Measurements from ENCODE around the gene MACO1. TPM values are rescaled to one million over a fixed set of nuclear protein-coding genes. Genes with fewer than 3 reads are reported as not detected.
"Not testable (repeated sequence)": the region's sequence is repeated elsewhere in the genome, so short reads cannot be mapped to it uniquely, and the experiment has no call there.

The MACO1 gene
- polyA plus RNA-seq, 1 donor (not counting 4 experiments of a cell fraction or from before 2014, with no cell fraction given) = 8.1 TPM

DNA sequence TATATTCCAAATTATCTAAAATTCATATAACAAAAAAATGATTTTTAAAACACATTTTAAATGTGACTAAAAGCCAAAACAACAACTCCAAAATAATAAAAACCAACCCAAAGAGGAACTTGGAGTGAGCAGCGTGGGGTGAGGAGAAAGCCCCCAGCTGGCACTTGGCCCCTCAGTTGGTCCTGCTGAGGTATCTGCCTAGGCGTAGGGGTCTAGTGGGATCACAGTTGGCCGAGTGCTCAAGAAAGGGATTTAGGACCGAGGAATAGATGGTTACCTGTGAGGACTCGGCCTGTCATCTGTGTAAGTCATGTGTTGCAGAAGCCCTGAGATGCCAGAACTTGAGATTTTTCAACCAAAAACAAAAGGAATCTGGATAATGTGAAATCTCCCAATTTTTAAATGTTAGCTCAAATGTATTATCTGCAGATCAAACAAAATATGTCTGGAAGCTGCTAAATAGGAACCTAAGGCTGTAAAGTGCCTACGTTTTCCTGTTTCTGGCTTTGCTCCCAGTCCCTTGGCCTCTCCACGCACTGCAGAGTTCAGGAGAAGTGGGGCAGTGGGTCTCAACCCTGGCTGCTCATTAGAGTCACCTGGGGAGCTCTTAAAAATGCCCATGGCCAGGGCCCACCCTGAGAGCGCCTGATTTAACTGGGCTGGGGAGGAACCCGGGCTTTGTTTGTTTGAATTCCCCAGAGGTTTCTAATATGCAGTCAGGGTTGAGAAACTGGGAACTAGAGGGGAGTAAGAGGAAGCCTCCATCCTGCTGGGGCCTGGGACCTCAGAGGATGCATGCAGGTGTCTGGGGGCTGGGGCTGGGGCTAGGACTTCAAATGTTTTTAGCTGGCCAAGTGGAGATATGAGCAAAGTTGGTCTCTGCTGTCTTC, 74.3 kb downstream of the MACO1 start:
- H3K36me3 ChIP-seq (ENCODE audit: control insufficient read depth in 2 of 2, extremely low read depth in 1 of 2, insufficient read depth in 2 of 2, low read length in 2 of 2) = no peaks in the 10 kb centered on the region
- H3K9ac ChIP-seq (ENCODE audit: control insufficient read depth, extremely low read depth, insufficient read depth, low read length) = no peak overlapping the region
- no peaks in the 10 kb centered on the region for H3K27me3 ChIP-seq (ENCODE audit: control insufficient read depth, extremely low read depth, insufficient read depth, low read length)
- no peak overlapping the region for H2AFZ ChIP-seq (ENCODE audit: control insufficient read depth, low read length)
- H3K9me3 ChIP-seq (ENCODE audit: control insufficient read depth, low read depth, low read length) = no peaks in the 10 kb centered on the region
- no peak overlapping the region for H3K4me2 ChIP-seq (ENCODE audit: control insufficient read depth, extremely low read depth, insufficient read depth, low read depth, low read length)
- H3K4me1 ChIP-seq (ENCODE audit: control insufficient read depth, extremely low read depth, insufficient read depth, low read length) = peaks cover 3% of the 10 kb centered on the region
- peaks cover 3% of the 10 kb centered on the region for H3K9me1 ChIP-seq (ENCODE audit: control insufficient read depth, extremely low read depth, insufficient read depth, low read length)
- dilution Hi-C loops (cut with MboI; ENCODE audit: extremely low pct_ligation_motif_present, low sequenced_read_pairs) = no loop called here
- H3K79me2 ChIP-seq (ENCODE audit: control insufficient read depth, insufficient read depth, low read length) = no peaks in the 10 kb centered on the region
- H3K27ac ChIP-seq (ENCODE audit: control insufficient read depth, insufficient read depth, low read length) = no peak overlapping the region
- no peaks in the 10 kb centered on the region for H4K20me1 ChIP-seq (ENCODE audit: control insufficient read depth, extremely low read depth, insufficient read depth, low read length)
- H3K4me3 ChIP-seq (ENCODE audit: control insufficient read depth in 2 of 3, extremely low read depth in 1 of 3, insufficient read depth in 2 of 3, low read depth in 1 of 3, low read length in 3 of 3) = no peak overlapping the region
- FAIRE-seq (no peak), DNase-seq (ENCODE audit: low read depth, low spot score) (no peak)
- TF ChIP-seq CTCF (optimal IDR thresholded peaks at IDR 0.05 in 1 of 3, IDR thresholded peaks at IDR 0.05 in 1 of 3, conservative IDR thresholded peaks at IDR 0.05 in 1 of 3; ENCODE audit: extremely low read depth in 1 of 3, insufficient read depth in 2 of 3, low read length in 3 of 3) = no peak

- FAIRE-seq = no peak
- H3K4me2 ChIP-seq (ENCODE audit: control insufficient read depth, extremely low read depth, insufficient read depth, low read depth, low read length) = peak overlapping the region; percentile 48
- no peak for TF ChIP-seq CTCF (optimal IDR thresholded peaks at IDR 0.05 in 1 of 3, IDR thresholded peaks at IDR 0.05 in 1 of 3, conservative IDR thresholded peaks at IDR 0.05 in 1 of 3; ENCODE audit: extremely low read depth in 1 of 3, insufficient read depth in 2 of 3, low read length in 3 of 3)
- TF ChIP-seq EZH2 (IDR thresholded peaks at IDR 0.05; ENCODE audit: low read length) = no peak
These were observed 75.1 kb downstream of the MACO1 start for GRCh38 chr1:25505656-25506385.

GRCh38 chr1:25506566-25507463, 76.1 kb downstream of the MACO1 start:
- Histone ChIP-seq H3K4me3 (ENCODE audit: control insufficient read depth in 2 of 3, extremely low read depth in 1 of 3, insufficient read depth in 2 of 3, low read depth in 1 of 3, low read length in 3 of 3) (peak overlapping the region in 1 of 3 experiments; percentile 38), H3K27ac (ENCODE audit: control insufficient read depth, insufficient read depth, low read length) (peak overlapping the region; percentile 43), H3K4me2 (ENCODE audit: control insufficient read depth, extremely low read depth, insufficient read depth, low read depth, low read length) (peak overlapping the region; percentile 48), H2AFZ (ENCODE audit: control insufficient read depth, low read length) (peak overlapping the region; percentile 37), H3K9ac (ENCODE audit: control insufficient read depth, extremely low read depth, insufficient read depth, low read length) (peak overlapping the region; percentile 33)
- H3K36me3 ChIP-seq (ENCODE audit: control insufficient read depth in 2 of 2, extremely low read depth in 1 of 2, insufficient read depth in 2 of 2, low read length in 2 of 2); H3K27me3 ChIP-seq (ENCODE audit: control insufficient read depth, extremely low read depth, insufficient read depth, low read length); FAIRE-seq; DNase-seq (ENCODE audit: low read depth, low spot score); H3K79me2 ChIP-seq (ENCODE audit: control insufficient read depth, insufficient read depth, low read length); H4K20me1 ChIP-seq (ENCODE audit: control insufficient read depth, extremely low read depth, insufficient read depth, low read length); H3K4me1 ChIP-seq (ENCODE audit: control insufficient read depth, extremely low read depth, insufficient read depth, low read length); H3K9me1 ChIP-seq (ENCODE audit: control insufficient read depth, extremely low read depth, insufficient read depth, low read length); dilution Hi-C loops (cut with MboI; ENCODE audit: extremely low pct_ligation_motif_present, low sequenced_read_pairs); H3K9me3 ChIP-seq (ENCODE audit: control insufficient read depth, low read depth, low read length): not testable (repeated sequence)

More at GRCh38 chr1:25505656-25506385, 75.1 kb downstream of the MACO1 start:
- H3K27me3 ChIP-seq (ENCODE audit: control insufficient read depth, extremely low read depth, insufficient read depth, low read length) = no peaks in the 10 kb centered on the region
- no peaks in the 10 kb centered on the region for H3K79me2 ChIP-seq (ENCODE audit: control insufficient read depth, insufficient read depth, low read length)
- H2AFZ ChIP-seq (ENCODE audit: control insufficient read depth, low read length) = no peak overlapping the region
- H3K9ac ChIP-seq (ENCODE audit: control insufficient read depth, extremely low read depth, insufficient read depth, low read length) = peak overlapping the region; percentile 33
- H3K27ac ChIP-seq (ENCODE audit: control insufficient read depth, insufficient read depth, low read length) = peak overlapping the region; percentile 43
- no peak for DNase-seq (ENCODE audit: low read depth, low spot score)
- H3K9me3 ChIP-seq (ENCODE audit: control insufficient read depth, low read depth, low read length) = no peaks in the 10 kb centered on the region
- no peak overlapping the region for H3K4me3 ChIP-seq (ENCODE audit: control insufficient read depth in 2 of 3, extremely low read depth in 1 of 3, insufficient read depth in 2 of 3, low read depth in 1 of 3, low read length in 3 of 3)
- no peaks in the 10 kb centered on the region for H4K20me1 ChIP-seq (ENCODE audit: control insufficient read depth, extremely low read depth, insufficient read depth, low read length)
- H3K36me3 ChIP-seq (ENCODE audit: control insufficient read depth in 2 of 2, extremely low read depth in 1 of 2, insufficient read depth in 2 of 2, low read length in 2 of 2) = no peaks in the 10 kb centered on the region
- H3K4me1 ChIP-seq (ENCODE audit: control insufficient read depth, extremely low read depth, insufficient read depth, low read length) = peaks cover 3% of the 10 kb centered on the region
- dilution Hi-C loops (cut with MboI; ENCODE audit: extremely low pct_ligation_motif_present, low sequenced_read_pairs) = no loop called here
- H3K9me1 ChIP-seq (ENCODE audit: control insufficient read depth, extremely low read depth, insufficient read depth, low read length) = peaks cover 3% of the 10 kb centered on the region
